NCI-H146 (cell line): ENCODE data around the gene CDC6.

Experiments used
- DNase-seq: peaks from one replicate; lab custom pipeline; 2025; lab: John Stamatoyannopoulos, UW

The CDC6 gene

GRCh38 chr17:40323391-40324381 lies 36.0 kb downstream of the CDC6 start:
- DNase-seq = no peak

GRCh38 chr17:40325156-40326013 lies 37.7 kb downstream of the CDC6 start:
- no peak for DNase-seq

DNA sequence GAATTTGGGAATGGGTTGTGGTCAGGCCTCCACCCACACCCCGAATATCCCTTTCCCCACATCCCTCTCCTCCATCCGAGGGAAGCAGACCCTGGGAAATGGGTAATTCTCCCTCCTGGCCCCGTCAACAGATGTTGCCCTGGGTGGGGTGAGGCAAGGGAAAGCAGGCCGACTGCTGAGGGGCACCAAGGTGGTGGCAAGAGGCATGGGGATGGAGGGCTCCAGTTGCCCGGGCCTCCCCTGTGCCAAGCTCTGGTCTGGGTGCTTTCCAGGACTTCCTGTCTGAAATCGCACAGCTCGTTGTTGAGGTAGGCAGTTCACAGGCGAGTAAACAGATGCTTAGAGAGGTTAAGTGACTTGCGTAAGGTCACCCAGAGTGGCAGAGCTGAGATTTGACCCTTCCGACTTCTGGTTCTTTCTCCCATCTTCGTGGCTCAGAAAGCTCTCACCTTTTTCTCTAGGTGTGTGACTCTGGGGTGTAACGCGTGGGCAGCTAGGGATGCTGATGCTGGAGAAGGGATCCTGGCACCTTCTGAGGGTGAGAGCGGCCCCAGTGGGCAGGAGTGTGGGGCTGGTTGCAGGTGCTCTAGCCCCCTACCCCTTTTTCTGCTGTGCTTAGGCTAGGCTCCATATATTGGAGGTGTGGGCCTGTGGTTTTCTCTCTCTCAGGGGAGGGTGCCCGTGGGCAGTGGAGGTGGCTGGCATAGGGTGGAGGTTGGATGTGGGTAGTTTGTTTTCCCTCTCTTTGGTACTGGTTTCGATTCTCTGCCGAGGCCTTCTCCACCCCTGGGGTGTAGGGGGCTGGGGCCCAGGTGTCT lies 38.5 kb downstream of the CDC6 start:
- DNase-seq = no peak

DNA sequence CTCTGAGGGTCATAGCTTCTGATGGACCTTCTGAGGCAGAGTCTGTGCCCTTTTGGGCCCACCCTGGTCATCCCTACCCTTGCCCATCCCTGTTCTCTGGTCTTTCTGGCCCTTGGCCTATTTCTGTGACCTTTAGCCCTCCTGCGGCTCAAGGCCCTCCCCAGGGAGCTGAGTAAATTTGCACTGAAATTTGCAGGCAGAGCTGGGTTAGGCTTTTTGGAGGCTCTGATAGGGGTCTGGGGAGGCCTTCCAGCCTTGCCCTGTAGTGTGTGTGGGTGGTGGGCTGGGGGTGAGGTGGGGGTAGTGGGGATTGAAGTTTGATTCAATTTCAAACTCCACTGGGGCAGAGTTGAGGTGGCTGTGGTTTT lies 39.1 kb downstream of the CDC6 start:
- no peak for DNase-seq

GRCh38 chr17:40327244-40327729 lies 39.6 kb downstream of the CDC6 start:
- no peak for DNase-seq

DNA sequence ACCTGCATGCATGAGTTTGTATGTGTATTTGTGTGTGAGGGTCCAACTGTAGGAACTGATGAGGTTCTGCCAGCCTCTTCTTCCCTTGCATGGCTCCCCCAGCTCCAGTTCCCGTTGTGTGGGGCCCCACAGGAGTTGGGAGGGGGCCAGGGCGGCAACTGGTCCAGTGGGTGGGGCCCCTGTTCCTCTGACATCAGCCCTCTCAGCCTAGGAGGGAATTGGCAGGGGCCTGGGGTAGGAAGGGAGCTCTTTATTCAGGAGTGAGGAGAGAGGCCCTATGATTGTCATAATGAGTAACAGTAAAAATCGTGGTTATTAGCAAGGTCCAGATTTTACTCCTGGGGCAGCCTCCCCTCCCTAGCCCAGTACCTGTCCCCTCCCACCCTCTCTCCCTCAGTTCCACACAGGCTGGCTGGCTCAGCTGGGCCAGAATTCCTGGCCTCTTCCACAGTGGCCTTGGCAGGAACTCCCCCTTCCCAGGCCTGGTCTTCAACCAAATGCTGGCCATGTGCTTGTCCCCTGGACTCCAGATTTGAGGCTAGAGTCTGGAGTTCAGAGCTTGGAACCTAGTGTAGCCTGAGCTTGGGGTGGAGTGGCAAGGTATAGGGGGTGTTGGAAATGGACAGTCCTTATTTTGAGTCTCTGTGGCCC lies 40.2 kb downstream of the CDC6 start:
- DNase-seq = no peak

DNA sequence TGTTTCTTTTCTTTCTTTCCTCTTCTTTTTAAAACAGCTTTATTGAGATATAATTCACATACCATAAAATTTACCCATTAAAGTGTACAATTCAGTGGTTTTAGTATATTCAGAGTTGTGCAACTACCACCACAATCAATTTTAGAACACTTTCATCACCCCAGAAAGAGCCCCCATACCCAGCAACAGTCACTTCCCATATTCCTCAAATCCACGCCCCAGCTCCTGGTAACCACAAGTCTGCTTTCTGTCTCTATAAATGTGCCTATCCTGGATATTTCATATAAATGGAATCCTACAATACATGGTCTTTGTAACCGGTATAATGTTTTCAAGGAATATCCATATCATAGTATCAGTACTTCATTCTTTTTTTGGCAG lies 40.7 kb downstream of the CDC6 start:
- DNase-seq = no peak

DNA sequence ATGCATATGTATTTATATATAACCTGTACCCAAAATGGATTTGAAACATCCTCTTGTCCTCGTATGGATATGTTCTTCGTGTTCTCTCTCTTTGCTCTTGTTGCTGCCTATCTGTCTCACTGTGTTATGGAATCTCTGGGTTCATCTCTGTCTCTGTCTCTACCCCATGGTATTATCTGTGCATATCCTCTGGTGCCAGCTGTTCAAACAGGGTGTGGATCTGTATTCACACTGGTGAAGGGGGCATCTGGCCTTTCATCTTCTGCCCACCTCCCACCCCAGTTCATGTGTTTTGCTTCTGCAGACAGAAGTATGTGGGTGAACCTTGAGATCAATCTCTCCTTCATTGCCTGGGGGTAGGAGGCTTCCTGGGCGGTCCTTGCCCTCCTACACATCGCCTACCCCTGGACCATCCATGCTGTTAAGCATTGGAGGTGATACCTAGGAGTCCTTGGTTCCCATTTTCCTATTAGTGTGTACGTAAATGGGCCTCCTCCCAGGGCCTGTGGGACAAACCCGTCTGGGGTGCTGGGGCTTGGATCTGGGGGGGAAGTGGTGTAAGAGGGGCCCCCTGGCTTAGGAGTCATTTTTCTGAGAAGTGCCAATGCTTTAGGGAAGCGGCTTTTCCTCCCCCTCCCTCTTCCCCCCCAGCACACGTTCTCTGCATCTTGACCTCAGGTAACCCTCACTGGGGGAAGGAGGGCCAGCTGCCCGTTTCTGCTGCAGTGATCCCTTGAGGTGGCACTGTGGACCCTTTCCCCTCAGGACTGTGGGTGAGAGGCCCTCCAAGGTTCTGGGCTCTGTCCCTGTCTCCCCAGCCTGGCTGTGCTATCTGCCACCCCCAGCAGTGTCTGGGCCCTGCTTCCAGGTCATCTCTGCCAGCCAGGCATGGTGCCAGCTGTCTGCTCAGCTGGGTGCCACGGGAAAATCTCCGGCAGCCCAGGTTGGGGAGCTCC lies 42.4 kb downstream of the CDC6 start:
- DNase-seq = no peak

GRCh38 chr17:40330850-40331470 lies 43.3 kb downstream of the CDC6 start:
- no peak for DNase-seq

DNA sequence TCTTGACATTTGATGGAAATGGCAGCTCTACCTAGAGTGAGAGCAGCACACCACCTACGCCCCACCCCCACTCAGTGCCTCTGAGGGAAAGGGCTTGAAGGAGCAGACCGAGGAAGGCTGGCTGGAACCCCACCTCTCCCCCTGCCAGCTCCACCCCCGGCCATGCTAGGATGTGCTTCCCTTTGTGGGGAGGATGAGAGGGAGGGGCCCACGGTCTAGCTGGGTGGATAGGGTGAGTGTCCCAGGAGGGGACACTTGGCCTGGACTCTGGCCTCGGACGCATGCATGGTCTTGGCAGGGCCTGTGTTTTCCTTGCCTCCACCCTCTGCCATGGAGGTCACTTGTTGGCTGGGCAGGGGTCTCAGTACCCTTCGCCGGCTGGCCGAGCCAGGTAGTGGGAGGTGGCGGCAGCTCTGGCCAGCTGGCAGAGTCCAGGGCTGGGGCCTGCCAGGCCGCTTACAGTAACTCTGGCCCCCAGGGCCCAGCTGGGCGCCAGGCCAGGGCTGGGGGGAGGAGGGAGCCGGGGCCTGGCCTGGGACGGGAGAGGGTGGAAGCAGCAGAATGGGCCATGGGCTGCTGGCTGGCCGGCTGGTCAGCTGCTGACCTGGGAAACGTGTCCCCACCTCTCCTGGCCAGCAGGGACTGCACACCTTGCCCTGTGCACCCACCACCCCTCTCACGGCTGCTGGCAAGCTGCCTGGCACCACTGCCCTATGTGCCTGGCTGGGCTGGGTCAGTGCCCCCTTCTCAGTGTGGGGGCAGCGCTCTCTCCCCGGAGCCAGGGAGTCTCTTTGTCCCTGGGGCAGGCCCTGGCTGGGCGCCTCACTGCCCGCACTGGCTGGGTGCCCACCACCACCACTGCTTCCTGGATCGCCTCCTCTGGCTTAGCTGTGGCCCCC lies 44.3 kb downstream of the CDC6 start:
- no peak for DNase-seq

DNA sequence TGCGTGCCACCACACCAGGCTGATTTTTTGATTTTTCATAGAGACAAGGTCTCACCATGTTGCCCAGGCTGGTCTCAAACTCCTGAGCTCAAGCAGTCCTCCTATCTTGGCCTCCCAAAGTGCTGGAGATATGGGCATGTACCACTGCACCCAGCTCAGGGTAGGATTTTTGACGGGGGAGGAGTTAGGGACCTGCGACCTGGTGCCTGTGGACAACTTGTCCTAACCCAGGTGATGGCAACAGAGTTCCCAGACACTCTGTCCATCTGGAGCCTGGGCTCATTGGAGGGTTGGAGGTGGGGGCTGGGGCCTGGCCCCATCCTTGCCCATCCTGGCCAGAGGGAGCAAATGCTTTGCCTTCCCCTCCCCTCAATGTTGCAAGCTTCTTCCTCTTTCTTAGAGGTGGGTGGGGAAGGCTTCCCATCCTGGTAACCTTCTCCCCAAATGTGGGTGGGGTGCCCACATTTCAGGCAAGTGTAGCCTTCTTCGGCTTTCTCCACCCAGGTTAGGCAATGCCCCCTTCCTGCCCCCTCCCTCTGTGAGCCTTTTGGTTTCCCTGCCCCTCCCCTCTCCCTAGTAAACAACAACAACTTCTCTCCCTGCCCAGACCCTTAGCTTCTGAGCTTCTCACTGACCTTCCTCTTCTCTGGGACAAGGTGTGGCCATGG lies 46.2 kb downstream of the CDC6 start:
- no peak for DNase-seq

DNA sequence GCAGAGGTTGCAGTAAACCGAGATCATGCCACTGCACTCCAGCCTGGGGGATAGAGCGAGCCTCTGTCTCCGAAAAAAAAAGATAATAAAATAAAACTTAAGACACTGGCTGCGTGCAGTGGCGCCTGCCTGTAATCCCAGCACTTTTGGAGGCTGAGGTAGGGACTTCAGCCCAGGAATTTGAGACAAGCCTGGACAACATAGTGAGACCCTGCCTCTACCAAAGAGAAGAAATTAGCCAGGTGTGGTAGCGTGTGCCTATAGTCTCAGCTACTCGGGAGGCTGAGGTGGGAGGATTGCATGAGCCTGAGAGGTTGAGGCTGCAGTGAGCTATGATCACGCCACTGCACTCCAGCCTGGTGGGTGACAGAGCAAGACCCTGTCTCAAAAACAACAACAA lies 47.9 kb downstream of the CDC6 start:
- no peak for DNase-seq

DNA sequence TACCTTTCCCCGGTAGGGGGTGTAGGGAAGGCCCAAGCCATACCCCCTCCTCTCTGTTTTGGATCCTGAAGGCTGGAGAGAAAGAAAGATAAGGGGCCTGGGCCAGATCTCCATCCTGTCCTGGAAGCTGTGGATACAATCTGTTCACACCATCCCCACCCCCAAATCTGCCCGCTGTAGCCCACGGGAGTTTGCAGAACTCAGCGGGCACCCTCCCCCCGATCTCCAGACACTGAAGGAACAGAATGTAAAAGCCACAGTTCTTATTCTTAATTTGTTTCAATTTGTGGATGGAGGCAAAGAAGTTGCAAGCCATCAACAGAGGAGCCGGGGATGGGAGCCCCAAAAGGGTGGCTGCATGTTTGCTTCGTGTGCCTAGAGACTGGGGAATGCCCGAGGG lies 49.7 kb downstream of the CDC6 start:
- no peak for DNase-seq

- no peak for DNase-seq
Observed at GRCh38 chr17:40338058-40338457, 50.4 kb downstream of the CDC6 start.

- no peak for DNase-seq
Observed at GRCh38 chr17:40338941-40339649, 51.4 kb downstream of the CDC6 start.

DNA sequence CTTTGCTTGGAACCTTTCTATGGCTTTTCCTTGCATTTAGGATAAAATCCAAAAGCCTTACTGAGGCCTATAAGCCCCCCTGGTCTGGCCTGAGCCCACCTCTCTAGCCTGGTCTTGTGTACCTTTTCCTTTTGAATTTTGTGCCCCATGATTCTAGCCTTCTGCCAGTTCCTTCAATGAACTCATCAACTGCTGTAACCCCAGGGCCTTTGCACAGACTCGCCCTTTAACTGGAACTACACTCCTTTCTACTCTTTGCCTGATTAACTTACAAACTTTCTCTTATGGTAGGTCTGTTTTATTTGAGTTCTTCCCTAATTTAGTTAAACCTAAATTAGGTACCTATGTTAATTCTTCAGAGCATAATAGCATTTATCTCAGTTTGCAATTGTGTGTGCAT lies 52.6 kb downstream of the CDC6 start:
- no peak for DNase-seq
